ENCODE data around the gene PHF21A. TPM values are rescaled to one million over a fixed set of nuclear protein-coding genes. Genes with fewer than 3 reads are reported as not detected.

PHF21A gene
- total RNA-seq, result 13.8 and 18.6 TPM in 2 replicates

DNA sequence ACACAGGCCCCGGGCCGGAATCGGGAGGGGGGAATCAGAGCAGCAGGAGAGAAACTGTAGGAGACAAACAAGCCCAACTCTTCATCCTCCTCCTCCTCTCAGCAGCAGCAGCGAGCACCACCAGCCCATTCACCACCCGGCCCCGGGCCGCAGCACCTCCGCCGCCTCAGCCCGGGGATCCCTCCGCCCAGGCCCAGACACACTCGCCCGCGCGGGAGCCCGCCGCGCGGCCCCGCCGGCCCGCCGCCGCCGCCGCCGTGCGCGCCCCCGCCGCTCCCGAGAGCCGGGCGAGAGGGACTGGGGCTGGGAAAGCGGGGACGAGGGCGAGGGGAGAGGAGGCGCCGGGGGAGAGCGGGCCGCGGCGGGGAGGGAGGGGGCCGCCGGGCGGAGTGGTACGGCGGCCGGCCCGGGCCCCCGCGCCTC, at the start of gene PHF21A:
PHF21A (minus strand) TSS at position 154 of the 423 bp plus-strand sequence. CDS start 37,235 bp downstream, outside the sequence.

DNA sequence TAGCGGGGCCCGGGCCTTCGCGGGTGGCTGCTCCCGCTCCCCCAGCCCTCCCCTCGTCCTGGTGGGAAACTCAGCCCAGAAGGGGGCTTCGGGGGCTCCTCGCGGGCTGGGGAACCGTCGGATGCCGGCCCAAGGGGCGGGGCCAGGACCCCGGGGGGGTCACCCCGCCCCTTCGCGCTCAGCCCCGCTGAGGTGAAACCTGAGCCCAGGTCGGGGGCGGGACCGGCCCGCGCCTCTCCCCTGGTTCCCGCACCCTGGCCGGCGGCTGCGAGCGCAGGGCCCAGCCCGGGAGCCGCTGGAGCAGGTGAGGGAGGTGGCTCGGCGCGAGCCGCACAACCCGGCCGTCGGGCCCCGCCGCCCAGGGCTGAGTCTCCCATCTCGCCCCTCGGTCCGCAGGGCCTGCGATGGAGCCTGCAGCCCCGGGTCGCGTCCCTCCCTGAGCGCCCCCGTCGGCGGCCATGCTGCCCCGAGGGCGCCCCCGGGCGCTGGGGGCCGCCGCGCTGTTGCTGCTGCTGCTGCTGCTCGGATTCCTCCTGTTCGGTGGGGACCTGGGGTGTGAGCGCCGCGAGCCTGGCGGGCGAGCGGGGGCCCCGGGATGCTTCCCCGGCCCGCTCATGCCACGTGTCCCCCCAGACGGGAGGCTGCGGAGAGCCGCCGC, 198.7 kb downstream of the PHF21A start, which contains the start of gene LARGE2:
LARGE2 (plus strand) TSS at position 232 of the 658 bp plus-strand sequence; CDS start at position 459, 227 bp downstream.

DNA sequence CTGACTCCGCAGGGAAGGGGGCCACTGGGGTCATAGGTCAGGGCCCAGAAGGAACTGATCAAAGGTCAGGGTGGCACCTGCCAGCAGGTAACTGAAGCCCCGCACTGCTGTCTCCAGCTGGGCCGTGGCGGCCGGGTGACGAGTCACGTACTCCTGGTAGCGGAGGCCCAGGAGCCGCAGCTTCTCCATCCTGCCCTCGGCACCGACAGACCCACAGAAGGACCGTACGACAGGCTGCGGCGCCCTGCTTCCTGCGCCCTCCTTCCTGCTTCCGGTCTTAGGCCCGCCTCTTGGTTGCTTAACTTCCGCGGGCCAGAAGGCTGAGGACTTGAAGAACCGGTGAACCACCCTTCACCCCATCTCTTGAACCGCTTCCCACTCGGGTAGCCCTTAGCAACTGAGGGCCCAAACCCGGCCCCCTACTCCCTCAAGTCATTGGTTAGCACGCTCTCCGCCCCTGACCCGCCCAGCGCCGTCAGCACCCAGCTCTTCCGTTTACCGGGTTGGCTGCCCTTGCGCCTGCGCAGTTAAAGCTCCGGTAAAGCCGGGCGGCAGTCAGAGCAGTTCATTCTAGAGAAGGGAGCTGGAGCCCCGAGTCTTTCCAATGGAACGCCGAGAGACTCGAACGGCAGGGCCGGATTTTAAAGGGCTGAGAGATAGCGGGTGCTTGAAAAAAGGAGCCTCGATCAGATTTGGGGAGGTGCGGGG, 203.5 kb downstream of the PHF21A start, which contains the start of gene PEX16:
PEX16 (minus strand) TSS at position 255 of the 708 bp plus-strand sequence; CDS start at position 189, 66 bp downstream.

DNA sequence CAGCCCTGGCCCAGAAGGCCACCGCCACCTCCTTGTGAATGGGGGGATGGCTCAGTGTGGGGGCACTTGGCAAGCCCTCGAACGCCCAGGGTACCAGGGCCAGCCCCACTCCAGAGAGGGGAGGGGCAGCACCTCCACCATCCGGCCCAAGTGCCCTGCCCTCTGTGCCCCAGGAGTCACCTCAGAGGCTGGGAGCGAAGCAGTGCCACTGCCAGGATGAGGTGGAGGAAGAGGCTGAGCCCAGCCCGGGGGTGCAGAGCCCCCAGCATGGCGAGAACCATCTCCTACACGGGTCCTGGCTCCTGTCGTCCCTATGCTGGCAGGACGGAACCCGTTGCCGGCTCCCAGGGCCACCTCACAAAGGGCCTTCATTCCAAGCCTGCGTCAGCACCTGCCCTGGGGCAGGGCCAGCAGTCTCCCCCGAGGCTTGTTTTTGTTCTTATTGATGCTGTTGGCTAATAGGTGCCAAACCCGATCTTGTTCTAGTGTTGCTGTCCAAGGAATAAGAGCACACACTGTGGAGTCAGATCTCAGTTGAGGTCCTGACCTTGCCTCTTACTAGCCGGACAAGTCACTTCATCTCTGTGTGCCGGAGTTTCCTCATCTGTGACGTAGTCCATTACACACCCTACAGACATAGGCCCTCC, 214.2 kb downstream of the PHF21A start, which contains the start of gene FREY1:
FREY1 (minus strand) TSS at position 307 of the 647 bp plus-strand sequence; CDS start at position 281, 26 bp downstream.

DNA sequence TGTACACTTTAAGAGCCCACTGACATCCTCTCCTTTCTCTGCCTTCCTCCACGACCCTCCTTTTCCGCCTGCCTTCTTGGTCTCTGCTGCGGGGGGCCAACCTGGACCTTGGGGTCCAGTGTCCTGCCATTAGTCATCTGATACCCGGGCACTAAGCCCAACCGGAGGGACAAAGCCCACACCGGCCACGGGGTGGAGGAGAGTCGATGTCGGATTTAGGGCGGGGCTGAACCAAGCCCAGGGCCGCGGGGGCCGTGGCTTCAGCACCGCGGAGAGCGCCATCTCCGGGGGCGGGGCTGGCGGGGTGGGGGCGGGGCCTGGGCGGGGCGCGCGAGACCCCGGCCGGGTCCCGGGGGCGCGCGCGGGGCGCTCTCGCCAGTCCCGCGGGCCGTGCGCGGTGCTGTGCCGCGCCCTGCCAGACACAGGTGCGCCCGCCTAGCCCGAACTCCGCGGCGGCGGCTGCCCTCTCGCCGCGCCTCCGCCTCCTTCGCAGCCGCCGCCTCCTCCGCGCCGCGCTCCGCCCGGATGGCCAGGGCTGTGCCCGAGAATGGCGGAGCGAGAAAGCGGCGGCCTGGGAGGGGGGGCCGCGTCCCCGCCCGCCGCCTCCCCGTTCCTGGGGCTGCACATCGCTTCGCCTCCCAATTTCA, 235.9 kb downstream of the PHF21A start, which contains the start of gene MAPK8IP1:
MAPK8IP1 (plus strand) TSS at position 378 of the 647 bp plus-strand sequence; CDS start at position 548, 170 bp downstream.

Other genes with a start within 250 kb of the PHF21A start
- 8.6 and 10.0 TPM in 2 replicates for gene MAPK8IP1, start 235.8 kb downstream of the PHF21A start, total RNA-seq
- gene FREY1, start 214.2 kb downstream of the PHF21A start, total RNA-seq, result 0.23 TPM in 1 of 2 replicates, not detected in the other
- 25.1 and 26.2 TPM in 2 replicates for gene PEX16, start 203.6 kb downstream of the PHF21A start, total RNA-seq
- not detected in 2 replicates for gene LARGE2, start 198.8 kb downstream of the PHF21A start, total RNA-seq
- 55.3 and 60.9 TPM in 2 replicates for gene CREB3L1, start 156.2 kb upstream of the PHF21A start, total RNA-seq
- 37.0 and 44.6 TPM in 2 replicates for gene DGKZ, start 226.0 kb upstream of the PHF21A start, total RNA-seq